ENCODE results near the gene KIAA1191. TPM values are rescaled to one million over a fixed set of nuclear protein-coding genes. Genes with fewer than 3 reads are reported as not detected.

The KIAA1191 gene
- total and polyA plus RNA-seq, 9 of the 15 experiments (the other 6 are each of a cell fraction or from before 2014, with no cell fraction given), result 31.0 to 80.2 (median 45.7) TPM

GRCh38 chr5:176389135-176390123 lies 27.9 kb upstream of the KIAA1191 start (continued):
- no peak for TF ChIP-seq HMGXB4 (CRISPR knock-in tag; IDR thresholded peaks at IDR 0.05)
- no peak for TF ChIP-seq FOXJ2 (tag; IDR thresholded peaks at IDR 0.05)
- TF ChIP-seq MAFG (tag; conservative IDR thresholded peaks at IDR 0.05), result no peak
- TF ChIP-seq THRB (CRISPR knock-in tag; conservative IDR thresholded peaks at IDR 0.05), result no peak
- TF ChIP-seq SNRNP70 (optimal IDR thresholded peaks at IDR 0.05; ENCODE audit: low read depth, low read length), result no peak
- no peak for TF ChIP-seq FUS (optimal IDR thresholded peaks at IDR 0.05; ENCODE audit: low read depth, low read length)
- TF ChIP-seq ZNF133 (CRISPR knock-in tag; IDR thresholded peaks at IDR 0.05), result no peak
- TF ChIP-seq EGR1 (conservative IDR thresholded peaks at IDR 0.05), result no peak
- no peak for TF ChIP-seq HDAC8 (tag; IDR thresholded peaks at IDR 0.05)
- no peak for TF ChIP-seq ILK (tag; IDR thresholded peaks at IDR 0.05; ENCODE audit: borderline replicate concordance, low read depth)
- no peak for TF ChIP-seq HCFC1 (IDR thresholded peaks at IDR 0.05; ENCODE audit: low read depth, low read length)
- TF ChIP-seq ARID3B (CRISPR knock-in tag; IDR thresholded peaks at IDR 0.05; ENCODE audit: borderline replicate concordance), result no peak
- TF ChIP-seq ZBTB26 (CRISPR knock-in tag; IDR thresholded peaks at IDR 0.05), result no peak
- TF ChIP-seq XRCC5 (IDR thresholded peaks at IDR 0.05; ENCODE audit: low read depth, low read length), result no peak
- peak; percentile 12 for TF ChIP-seq BRD9 (IDR thresholded peaks at IDR 0.05; ENCODE audit: low read depth, partially characterized antibody)
- TF ChIP-seq ZNF583 (CRISPR knock-in tag; IDR thresholded peaks at IDR 0.05), result no peak
- no peak for TF ChIP-seq ATF4 (CRISPR knock-in tag; IDR thresholded peaks at IDR 0.05)
- TF ChIP-seq SAFB2 (IDR thresholded peaks at IDR 0.05; ENCODE audit: borderline replicate concordance, low read depth, low read length, severe bottlenecking), result no peak
- no peak for TF ChIP-seq GABPB1 (CRISPR knock-in tag; IDR thresholded peaks at IDR 0.05)
- TF ChIP-seq NFE2L1 (tag; IDR thresholded peaks at IDR 0.05; ENCODE audit: borderline replicate concordance, low read depth), result no peak
- TF ChIP-seq ZNF239 (CRISPR knock-in tag; IDR thresholded peaks at IDR 0.05), result no peak
